Renal pelvis (tissue), 4 donors: Measurements from ENCODE around the gene CRYGC. TPM values are rescaled to one million over a fixed set of nuclear protein-coding genes. Genes with fewer than 3 reads are reported as not detected.

ENCODE experiments used
- DNase-seq: peaks from one replicate; pipeline ENCODE4 v3.0.0-alpha.2; 2013
- polyA plus RNA-seq, 3 donors: library from polyadenylated mRNA; unstranded; fragments of 120-200 nt; gene quantifications; one replicate each; pipeline ENCODE4 v1.2.1, GENCODE V29; 2013; ENCODE audit not compliant: insufficient read length in 3 of 3

The CRYGC gene
- polyA plus RNA-seq, 3 donors: not detected

DNA sequence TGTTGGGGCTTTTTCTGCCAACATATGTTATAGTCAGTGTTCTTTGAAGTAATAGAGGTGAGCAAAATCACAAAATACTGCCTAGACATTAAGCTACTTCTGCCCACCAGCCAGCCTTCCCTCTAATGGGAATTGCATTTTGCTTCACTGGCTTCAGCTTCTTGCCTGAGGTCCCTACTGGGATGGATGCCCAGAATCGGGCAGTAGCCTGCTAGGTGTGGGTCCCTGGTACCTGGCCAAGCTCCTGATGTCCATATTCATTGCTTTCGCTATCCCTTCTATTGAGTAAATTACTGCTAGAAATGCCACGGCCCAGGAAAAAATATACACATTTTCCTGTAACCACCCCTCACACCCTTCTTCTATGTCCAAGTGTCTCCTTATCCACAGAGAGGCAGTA, 32.3 kb downstream of the CRYGC start:
- no peak for DNase-seq

DNA sequence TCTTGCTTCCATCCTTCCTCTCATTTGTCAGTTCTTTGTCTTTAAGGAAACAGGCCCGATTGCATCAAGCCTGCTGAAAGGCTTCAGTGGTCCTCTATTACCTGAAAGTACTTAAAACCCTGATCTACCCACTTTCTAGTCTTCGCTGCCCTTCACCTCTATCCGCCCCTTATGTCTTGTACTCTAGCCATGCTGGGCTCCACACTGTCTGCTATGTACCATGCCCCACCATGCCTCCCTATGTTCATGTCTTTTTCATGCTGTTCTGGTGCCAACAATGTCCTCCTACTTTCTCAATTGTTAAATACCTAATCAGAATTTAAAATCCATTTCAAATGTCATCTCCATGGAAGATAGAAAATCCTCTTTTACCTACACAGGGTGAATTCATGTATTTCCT, 33.5 kb downstream of the CRYGC start:
- DNase-seq: no peak

DNA sequence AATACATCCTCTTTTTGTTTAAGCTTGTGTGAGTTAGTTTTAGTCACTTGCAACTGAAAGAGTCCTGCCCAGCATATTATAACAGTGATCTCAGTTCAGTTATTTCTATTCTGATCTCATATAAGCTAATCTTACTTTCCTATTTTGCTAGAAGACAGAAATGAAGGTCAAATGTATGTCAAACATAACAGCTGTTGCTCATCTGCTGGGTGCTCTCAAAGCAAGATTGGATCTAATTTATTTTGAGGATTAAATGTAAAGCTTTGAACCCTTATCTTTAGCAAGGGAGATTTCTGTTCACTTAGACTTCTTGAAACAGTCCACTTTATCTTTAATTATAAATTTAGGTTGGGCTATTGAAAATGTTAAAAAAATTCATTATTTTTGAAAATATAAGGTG, 36.5 kb downstream of the CRYGC start:
- DNase-seq: no peak

DNA sequence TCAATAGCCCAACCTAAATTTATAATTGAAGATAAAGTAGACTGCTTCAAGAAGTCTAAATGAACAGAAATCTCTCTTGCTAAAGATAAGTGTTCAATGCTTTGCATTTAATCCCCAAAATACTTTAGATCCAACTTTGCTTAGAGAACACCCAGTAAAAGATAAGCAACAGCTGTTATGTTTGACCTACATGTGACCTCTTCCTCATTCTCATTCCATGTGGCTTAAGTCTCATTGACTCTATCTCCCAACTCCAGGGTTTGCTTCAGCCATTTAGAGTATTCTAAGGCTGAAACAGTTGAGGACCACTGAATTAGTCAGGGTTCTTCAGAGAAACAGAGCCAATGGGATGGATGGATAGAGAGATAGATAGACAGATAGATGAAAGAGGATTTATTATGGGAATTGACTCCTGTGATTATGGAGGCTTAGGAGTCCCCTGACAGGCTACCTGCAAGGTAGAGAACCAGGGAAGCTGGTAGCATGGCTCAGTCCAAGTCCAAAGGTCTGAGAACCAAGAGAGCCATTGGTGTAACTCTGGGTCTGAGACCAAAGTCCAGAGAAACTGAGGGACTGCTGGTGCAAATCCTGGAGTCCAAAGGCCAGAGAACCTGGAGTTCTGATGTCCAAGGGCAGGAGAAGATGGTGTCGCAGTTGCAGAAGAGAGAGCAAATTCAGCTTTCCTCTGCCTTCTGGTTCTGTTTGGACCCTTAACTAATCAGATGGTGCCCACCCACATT, 37.4 kb downstream of the CRYGC start:
- DNase-seq: no peak

DNA sequence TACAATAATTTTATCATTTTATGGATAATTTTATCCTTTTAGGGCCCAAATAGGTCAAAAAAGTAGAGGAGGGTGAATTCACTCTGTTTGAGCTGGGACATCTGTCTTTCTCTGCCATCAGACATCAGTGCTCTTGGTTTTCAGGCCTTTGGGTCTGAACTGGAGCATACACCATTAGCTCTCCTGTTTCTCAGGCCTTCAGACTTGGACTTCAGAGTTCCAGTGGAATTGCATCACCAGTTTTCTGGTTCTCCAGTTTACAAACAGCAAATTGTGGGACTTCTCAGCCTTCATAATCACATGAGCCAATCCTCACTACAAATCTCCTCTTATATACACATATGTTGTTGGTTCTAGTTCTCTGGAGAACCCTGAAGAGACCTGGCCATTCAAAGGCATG, 39.2 kb downstream of the CRYGC start:
- DNase-seq: no peak

DNA sequence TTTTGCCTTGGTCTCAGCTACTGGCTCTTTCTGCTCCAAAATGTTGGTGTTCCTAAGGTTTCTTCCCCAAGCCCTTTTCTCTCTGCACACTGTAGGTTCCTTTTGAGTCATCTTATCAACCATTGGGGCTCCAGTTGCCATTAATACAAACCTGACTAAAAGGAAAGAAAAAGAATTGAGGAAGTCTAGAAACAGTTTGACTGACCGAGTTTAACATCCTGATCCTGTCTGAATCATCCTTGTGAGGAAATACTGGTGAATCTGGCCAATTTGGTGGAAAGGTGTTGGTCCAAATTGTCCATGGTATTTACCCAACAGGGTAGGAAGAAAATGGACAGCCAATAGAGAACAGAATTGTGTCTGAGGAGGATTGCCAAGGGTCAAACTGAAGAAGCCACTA, 43.6 kb downstream of the CRYGC start:
- no peak for DNase-seq

DNA sequence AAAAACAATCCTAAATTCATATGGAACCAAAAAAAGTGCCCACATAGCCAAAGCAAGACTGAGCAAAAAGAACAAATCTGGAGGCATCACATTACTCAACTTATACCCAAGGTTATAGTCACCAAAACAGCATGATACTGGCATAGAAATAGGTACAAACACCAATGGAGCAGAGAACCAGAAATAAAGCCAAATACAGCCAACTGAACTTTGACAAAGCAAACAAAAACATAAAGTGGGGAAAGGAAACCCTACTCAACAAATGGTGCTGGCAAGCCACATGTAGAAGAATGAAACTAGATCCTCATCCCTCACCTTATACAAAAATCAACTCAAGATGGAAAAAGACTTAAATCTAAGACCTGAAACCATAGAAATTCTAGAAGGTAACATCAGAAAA, 45.8 kb downstream of the CRYGC start:
- DNase-seq: no peak

Other genes starting within 250 kb of the CRYGC start
- gene PLEKHM3, start 104.3 kb downstream of the CRYGC start, polyA plus RNA-seq: 10 to 100 TPM; 11.5 to 13.9 (median 12.1) TPM
- under 1 TPM in 1 of 3 donors, not detected in 2; 0.26 TPM for gene CRYGD, start 5.3 kb downstream of the CRYGC start, polyA plus RNA-seq
- not detected for gene CRYGB, start 16.3 kb upstream of the CRYGC start, polyA plus RNA-seq
- gene CRYGA, start 33.8 kb upstream of the CRYGC start, polyA plus RNA-seq: not detected
- gene C2orf80, start 60.2 kb upstream of the CRYGC start, polyA plus RNA-seq: under 1 TPM; 0.27 to 0.96 (median 0.32) TPM
- 100 to 1,000 TPM; 102 to 111 (median 103) TPM for gene IDH1, start 125.2 kb upstream of the CRYGC start, polyA plus RNA-seq
- gene PIKFYVE, start 136.4 kb upstream of the CRYGC start, polyA plus RNA-seq: 10 to 100 TPM; 20.1 to 30.8 (median 28.0) TPM